ENCODE measurements around the gene LRRC8B. TPM values are rescaled to one million over a fixed set of nuclear protein-coding genes. Genes with fewer than 3 reads are reported as not detected.
A peak's percentile ranks its signal among the peaks of the same experiment; 100 is the strongest.

Gene LRRC8B
- total RNA-seq, 1 donor from 2014 or later, result 48.2 TPM

DNA sequence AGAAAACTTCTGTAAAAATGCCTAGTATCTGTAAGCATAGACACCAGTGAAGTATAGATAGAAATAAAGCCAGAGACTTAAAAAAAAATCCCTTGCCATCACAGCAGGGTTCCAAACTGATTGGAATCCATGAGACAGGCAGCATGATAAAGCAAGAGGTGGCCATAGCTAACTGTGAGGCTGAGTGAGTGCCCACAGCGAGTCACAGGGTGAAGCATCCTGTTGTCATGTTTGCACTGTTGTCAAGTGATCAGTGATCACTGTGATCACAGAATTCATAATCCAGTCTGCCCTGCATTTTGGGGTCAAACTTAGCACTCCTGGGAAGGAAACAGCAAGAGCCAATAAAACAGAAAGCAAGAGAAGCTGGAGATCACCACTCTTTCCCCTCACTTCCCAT, 33.3 kb downstream of the LRRC8B start:
- Mint-ChIP-seq H3K9me3 (peaks cover 25% of the 10 kb centered on the region), H3K27ac (peak overlapping the region; percentile 78), H3K27me3 (ENCODE audit: low read depth) (no peaks in the 10 kb centered on the region), H3K4me3 (ENCODE audit: low read depth) (no peak overlapping the region), H3K36me3 (ENCODE audit: low read depth) (peaks cover 83% of the 10 kb centered on the region), H3K4me1 (ENCODE audit: low read depth) (peaks cover 42% of the 10 kb centered on the region)
- intact Hi-C loops (cut with micrococcal nuclease), result loop anchor here (5.0 kb wide), 1 partner anchor 36 kb away; the partner anchor contains the start of gene LRRC8B
- no peak for DNase-seq (ENCODE audit: low spot score)

DNA sequence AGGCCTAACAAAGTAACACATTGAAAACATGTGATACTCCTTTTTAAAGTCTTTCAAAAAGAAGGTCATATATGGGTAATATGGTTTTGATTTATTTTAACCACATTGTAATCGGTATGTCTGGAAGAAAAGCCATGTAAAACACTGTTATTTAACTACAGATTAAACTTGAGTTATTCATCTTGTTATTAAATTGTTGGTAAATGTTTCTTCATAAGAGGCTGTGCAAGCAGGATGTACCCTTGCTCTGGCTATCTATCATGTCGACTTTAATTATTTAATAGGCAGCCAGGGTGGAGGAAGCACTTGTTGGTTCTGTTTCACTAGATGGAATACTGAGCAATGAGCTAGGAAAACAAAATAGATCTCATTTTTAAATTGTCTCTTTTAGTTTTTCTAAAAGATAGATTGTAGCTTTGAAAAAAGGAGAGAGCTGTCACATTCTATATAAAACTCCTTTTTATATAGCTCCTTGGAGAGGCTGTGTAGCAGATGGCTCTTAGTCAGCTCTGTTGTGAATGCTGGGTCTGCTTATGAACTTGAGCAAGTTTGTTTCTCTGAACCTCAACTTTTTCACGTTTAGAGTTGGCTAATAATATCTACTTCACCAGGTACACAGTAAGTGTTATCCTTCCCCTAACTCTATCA, 39.5 kb downstream of the LRRC8B start:
- no peak overlapping the region for H3K4me3 Mint-ChIP-seq (ENCODE audit: low read depth)
- peaks cover 25% of the 10 kb centered on the region for H3K4me1 Mint-ChIP-seq (ENCODE audit: low read depth)
- no peak for DNase-seq (ENCODE audit: low spot score)
- H3K27ac Mint-ChIP-seq, result no peak overlapping the region
- intact Hi-C loops (cut with micrococcal nuclease), result no loop called here
- peaks cover 11% of the 10 kb centered on the region for H3K9me3 Mint-ChIP-seq
- H3K27me3 Mint-ChIP-seq (ENCODE audit: low read depth), result no peaks in the 10 kb centered on the region
- peaks cover 71% of the 10 kb centered on the region for H3K36me3 Mint-ChIP-seq (ENCODE audit: low read depth)

DNA sequence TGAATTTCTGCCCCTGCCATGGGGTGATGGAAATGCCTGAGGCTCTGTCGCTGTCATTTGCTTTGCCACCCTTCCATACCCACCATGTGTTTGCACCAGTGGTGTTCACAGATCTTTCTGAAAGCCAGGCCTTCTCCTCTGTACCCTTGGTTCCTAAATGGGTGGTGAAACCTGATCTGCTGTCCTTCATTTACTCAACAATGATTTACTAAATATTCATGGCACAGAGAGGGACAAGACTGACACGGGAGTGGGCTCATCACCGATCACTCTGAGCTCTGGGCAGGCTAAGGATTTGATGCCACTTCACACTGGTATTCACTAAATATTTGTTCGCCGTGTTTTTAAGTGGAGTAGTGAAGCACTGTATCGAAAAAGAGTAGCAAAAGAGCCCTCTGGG, 40.9 kb downstream of the LRRC8B start:
- H3K4me3 Mint-ChIP-seq (ENCODE audit: low read depth), result no peak overlapping the region
- H3K9me3 Mint-ChIP-seq, result peaks cover 14% of the 10 kb centered on the region
- peaks cover 75% of the 10 kb centered on the region for H3K36me3 Mint-ChIP-seq (ENCODE audit: low read depth)
- DNase-seq (ENCODE audit: low spot score), result no peak
- intact Hi-C loops (cut with micrococcal nuclease), result no loop called here
- H3K27ac Mint-ChIP-seq, result peak overlapping the region; percentile 20
- no peaks in the 10 kb centered on the region for H3K27me3 Mint-ChIP-seq (ENCODE audit: low read depth)
- peaks cover 25% of the 10 kb centered on the region for H3K4me1 Mint-ChIP-seq (ENCODE audit: low read depth)

DNA sequence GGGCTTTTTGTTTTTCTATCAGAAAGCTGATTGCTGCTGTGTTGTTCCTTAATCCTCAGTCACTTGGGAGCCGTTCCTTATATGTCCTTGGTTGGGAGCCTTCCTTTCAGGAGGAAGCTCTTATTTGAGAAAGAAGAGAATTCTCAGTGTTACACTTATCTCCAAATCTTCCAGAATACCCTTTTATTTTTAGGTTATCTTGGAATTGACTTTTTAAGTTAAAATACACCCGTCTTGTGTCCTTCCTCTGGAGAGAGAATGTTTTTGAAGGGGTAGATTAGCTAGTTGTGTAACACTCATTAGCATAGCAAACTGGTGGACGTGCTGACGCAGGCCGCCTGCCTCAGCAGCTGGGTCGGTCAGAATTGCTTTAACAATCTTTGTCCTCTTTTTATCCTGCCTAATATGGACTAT, 42.1 kb downstream of the LRRC8B start:
- Mint-ChIP-seq H3K27me3 (ENCODE audit: low read depth) (no peaks in the 10 kb centered on the region), H3K4me3 (ENCODE audit: low read depth) (no peak overlapping the region), H3K27ac (no peak overlapping the region), H3K4me1 (ENCODE audit: low read depth) (peaks cover 32% of the 10 kb centered on the region), H3K36me3 (ENCODE audit: low read depth) (peaks cover 85% of the 10 kb centered on the region), H3K9me3 (peaks cover 21% of the 10 kb centered on the region)
- no peak for DNase-seq (ENCODE audit: low spot score)
- intact Hi-C loops (cut with micrococcal nuclease), result no loop called here

DNA sequence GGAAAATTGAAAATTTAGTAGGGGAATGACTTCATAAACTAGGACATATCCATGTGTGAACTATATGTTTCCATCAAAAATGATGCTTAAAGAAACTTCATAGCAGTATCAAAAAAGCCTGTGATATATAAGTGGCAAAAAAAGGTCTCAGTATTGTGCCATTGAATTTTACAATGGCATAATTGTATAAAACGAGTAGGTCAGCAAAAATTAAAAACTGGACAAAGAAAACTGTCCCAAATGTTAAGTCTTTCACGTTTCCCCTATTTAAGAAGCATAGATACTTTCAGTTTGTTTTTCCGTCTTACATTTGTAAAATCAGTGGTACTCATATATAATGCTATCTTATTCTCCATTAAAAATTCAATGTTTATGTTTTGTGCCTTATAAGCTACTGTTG, 43.2 kb downstream of the LRRC8B start:
- no peaks in the 10 kb centered on the region for H3K27me3 Mint-ChIP-seq (ENCODE audit: low read depth)
- no peak for DNase-seq (ENCODE audit: low spot score)
- H3K36me3 Mint-ChIP-seq (ENCODE audit: low read depth), result peaks cover 84% of the 10 kb centered on the region
- peaks cover 36% of the 10 kb centered on the region for H3K4me1 Mint-ChIP-seq (ENCODE audit: low read depth)
- peaks cover 19% of the 10 kb centered on the region for H3K9me3 Mint-ChIP-seq
- H3K4me3 Mint-ChIP-seq (ENCODE audit: low read depth), result no peak overlapping the region
- intact Hi-C loops (cut with micrococcal nuclease), result no loop called here
- no peak overlapping the region for H3K27ac Mint-ChIP-seq

DNA sequence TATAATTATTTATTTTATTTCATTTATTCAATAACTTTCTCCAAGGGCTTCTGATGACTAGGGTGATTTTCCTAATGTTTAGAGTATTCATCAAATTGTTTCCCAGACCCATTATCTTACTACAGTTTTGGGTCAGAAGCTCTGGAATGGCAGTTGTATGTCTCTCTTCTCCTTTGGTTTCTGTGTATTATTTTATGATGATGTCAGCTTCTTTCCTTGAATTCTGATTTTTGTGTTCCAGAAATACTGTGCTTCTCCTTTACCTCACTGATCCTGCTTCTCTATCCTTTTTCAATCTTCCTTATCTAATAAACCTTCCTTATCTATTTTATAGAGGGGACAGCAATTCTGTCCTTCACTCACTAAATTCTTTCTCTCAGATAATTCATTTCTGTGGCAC, 48.8 kb downstream of the LRRC8B start:
- Mint-ChIP-seq H3K36me3 (ENCODE audit: low read depth) (peaks cover 84% of the 10 kb centered on the region), H3K4me3 (ENCODE audit: low read depth) (no peak overlapping the region), H3K9me3 (peaks cover 19% of the 10 kb centered on the region), H3K27ac (no peak overlapping the region), H3K4me1 (ENCODE audit: low read depth) (peaks cover 19% of the 10 kb centered on the region), H3K27me3 (ENCODE audit: low read depth) (no peaks in the 10 kb centered on the region)
- intact Hi-C loops (cut with micrococcal nuclease), result no loop called here
- DNase-seq (ENCODE audit: low spot score), result no peak

DNA sequence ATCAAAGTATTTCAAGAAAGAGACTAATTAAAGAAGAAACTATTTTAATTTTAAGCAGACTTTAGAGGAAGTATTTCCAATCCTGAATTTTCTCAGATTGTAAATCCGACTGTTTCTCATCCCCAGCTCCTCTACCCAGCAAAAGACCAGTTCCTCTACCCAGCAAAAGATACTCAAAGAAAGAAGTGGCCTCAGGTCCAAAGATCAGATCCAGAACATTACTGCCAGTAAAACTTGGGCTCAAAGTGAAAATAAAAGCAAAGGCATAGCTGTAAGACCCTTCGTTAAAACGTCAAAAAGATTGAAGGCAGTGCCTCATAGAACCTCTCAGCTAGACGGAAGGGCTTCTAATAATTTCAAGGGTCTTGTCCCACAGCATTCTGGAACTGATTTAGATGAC, 50.0 kb downstream of the LRRC8B start:
- H3K4me3 Mint-ChIP-seq (ENCODE audit: low read depth), result no peak overlapping the region
- no peaks in the 10 kb centered on the region for H3K27me3 Mint-ChIP-seq (ENCODE audit: low read depth)
- peaks cover 24% of the 10 kb centered on the region for H3K4me1 Mint-ChIP-seq (ENCODE audit: low read depth)
- intact Hi-C loops (cut with micrococcal nuclease), result no loop called here
- DNase-seq (ENCODE audit: low spot score), result no peak
- peaks cover 17% of the 10 kb centered on the region for H3K9me3 Mint-ChIP-seq
- peaks cover 78% of the 10 kb centered on the region for H3K36me3 Mint-ChIP-seq (ENCODE audit: low read depth)
- no peak overlapping the region for H3K27ac Mint-ChIP-seq

DNA sequence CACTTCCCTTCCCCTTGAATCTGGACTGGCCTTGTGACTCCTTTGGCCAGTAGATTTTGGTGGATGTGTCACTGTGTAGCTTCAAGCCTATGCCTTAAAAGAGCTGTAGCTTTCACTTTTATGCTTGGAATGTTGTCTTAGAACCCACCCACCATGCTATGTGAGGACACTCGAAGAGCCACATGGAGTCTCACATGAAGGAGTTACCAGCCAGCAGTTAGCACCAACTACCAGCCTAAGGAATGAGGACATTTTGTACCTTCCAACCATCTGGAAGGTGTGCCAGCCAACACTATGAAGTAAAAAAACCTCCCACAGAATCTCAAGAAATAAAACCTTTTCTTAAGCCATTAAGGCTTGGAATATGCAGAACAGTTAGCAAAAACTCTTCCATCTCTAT, 50.6 kb downstream of the LRRC8B start:
- Mint-ChIP-seq H3K4me3 (ENCODE audit: low read depth) (no peak overlapping the region), H3K36me3 (ENCODE audit: low read depth) (peaks cover 78% of the 10 kb centered on the region), H3K27ac (peak overlapping the region; percentile 28), H3K27me3 (ENCODE audit: low read depth) (no peaks in the 10 kb centered on the region), H3K4me1 (ENCODE audit: low read depth) (peaks cover 28% of the 10 kb centered on the region), H3K9me3 (peaks cover 13% of the 10 kb centered on the region)
- intact Hi-C loops (cut with micrococcal nuclease), result no loop called here
- DNase-seq (ENCODE audit: low spot score), result no peak

DNA sequence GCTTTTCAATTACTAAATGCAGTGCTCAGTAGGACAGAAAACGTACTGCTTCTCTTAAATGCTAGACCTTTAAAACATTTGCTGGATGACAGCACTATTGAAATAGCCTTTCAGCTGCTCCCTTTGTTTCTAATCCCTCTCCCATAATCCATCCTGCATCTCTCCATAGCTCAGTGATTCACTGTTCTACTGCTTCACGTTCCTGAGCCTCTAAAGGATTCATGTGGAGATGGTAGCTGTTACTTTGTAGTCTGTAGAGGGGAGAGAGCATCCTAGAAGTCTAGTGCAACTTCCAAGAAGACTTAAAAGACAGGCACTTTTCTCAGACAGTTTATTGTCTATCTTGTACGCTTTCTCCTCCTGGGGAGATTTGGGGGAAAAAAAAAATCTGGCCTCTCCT, 51.4 kb downstream of the LRRC8B start:
- Mint-ChIP-seq H3K4me3 (ENCODE audit: low read depth) (no peak overlapping the region), H3K36me3 (ENCODE audit: low read depth) (peaks cover 78% of the 10 kb centered on the region), H3K4me1 (ENCODE audit: low read depth) (peaks cover 33% of the 10 kb centered on the region), H3K27ac (no peak overlapping the region), H3K9me3 (peaks cover 5% of the 10 kb centered on the region), H3K27me3 (ENCODE audit: low read depth) (no peaks in the 10 kb centered on the region)
- no peak for DNase-seq (ENCODE audit: low spot score)
- intact Hi-C loops (cut with micrococcal nuclease), result no loop called here

DNA sequence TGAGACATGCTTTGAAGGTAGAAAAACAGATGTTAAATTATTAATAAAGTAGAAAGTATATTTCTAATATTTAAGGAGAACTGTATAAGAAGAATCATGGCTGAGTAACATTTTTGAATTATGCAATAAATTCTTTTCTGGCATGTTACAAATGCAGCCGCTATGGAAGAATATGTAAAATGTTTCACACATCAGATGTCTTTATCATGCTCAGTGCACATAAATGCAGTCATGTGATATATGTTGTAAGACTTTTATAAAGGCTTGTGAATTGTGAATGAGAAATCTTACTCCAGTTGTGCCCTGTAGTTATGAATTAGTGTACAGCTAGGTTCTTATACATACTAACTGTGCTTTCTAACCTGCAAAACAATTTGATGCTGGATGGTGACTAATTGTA, 53.5 kb downstream of the LRRC8B start:
- peaks cover 29% of the 10 kb centered on the region for H3K4me1 Mint-ChIP-seq (ENCODE audit: low read depth)

DNA sequence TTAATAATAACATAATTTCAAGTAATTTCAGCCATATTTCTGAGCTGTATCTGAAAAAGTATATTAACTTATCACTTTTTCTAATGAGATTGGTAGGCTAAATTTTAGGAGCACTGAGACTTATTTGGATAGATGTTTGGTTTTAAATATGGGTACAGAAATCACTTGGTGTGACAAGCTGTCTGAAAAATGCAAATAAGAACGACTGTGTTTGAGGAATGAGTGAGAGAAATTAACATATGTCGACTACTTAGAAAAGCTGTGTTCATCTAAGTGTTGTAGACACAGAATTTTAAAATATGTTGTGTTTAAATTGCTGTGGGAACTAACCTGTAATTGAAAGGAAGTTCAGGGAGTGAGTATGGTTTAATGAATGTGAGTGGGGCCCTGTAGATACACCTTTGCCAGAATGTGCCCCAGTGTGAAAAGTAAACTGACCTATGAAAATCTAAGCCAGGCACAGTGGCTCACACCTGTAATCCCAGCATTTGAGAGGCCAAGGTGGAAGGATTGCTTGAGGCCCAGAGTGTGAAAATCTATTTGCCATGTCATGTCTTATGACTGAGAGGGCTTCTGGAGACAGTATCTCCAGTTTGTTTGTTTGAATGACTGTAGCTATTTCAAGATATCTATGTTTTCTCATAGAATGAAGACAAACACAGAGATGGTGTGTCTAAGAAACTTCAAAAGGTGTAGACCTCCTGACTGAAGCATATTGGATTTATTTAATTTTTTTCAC, 54.5 kb downstream of the LRRC8B start:
- peaks cover 84% of the 10 kb centered on the region for H3K36me3 Mint-ChIP-seq (ENCODE audit: low read depth)
- intact Hi-C loops (cut with micrococcal nuclease), result no loop called here
- peaks cover 32% of the 10 kb centered on the region for H3K4me1 Mint-ChIP-seq (ENCODE audit: low read depth)
- H3K9me3 Mint-ChIP-seq, result no peaks in the 10 kb centered on the region
- no peak for DNase-seq (ENCODE audit: low spot score)
- no peaks in the 10 kb centered on the region for H3K27me3 Mint-ChIP-seq (ENCODE audit: low read depth)
- no peak overlapping the region for H3K4me3 Mint-ChIP-seq (ENCODE audit: low read depth)
- H3K27ac Mint-ChIP-seq, result peak overlapping the region; percentile 47

More for the DNA sequence above, 53.5 kb downstream of the LRRC8B start:
- Mint-ChIP-seq H3K27me3 (ENCODE audit: low read depth) (no peaks in the 10 kb centered on the region), H3K9me3 (no peaks in the 10 kb centered on the region), H3K36me3 (ENCODE audit: low read depth) (peaks cover 83% of the 10 kb centered on the region), H3K4me3 (ENCODE audit: low read depth) (no peak overlapping the region), H3K27ac (no peak overlapping the region)
- intact Hi-C loops (cut with micrococcal nuclease), result no loop called here
- no peak for DNase-seq (ENCODE audit: low spot score)

DNA sequence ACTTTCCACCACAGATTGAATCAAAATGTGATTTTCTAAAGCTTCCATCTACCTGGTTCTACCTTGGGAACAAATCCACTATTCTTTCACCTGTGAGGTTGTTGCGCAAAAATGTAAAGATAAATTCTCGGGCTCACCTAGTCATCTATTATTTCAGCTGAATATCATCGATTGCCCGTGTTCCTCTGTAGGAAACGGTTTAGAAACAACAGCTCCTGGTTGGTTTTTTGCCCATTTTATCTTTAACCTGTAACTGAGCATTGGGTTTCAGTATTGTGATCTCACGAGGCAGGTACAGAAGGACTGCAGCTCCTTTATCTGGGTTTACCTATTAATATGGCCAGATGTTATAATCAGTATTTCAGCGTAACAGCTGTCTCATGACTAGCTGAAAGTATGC, 55.4 kb downstream of the LRRC8B start:
- peaks cover 37% of the 10 kb centered on the region for H3K4me1 Mint-ChIP-seq (ENCODE audit: low read depth)
- intact Hi-C loops (cut with micrococcal nuclease), result no loop called here

DNA sequence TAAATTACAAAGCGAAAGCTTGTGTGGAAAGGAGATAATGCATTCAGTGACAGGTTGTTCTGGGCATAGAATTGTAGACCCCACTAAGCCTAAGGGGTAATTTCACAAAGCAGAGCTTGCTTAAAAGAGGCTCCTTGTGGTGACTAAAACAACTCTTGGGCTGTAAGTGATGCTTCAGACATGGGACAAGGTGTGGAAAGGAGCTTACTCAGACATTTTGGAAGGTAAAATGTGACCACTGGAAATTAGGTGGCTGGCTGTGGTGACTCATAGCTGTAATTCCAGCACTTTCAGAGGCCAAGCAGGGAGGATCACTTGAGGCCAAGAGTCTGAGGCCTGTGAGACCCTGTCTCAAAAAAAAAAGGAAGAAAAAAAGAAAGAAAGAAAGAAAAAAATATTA, 57.2 kb downstream of the LRRC8B start:
- H3K36me3 Mint-ChIP-seq (ENCODE audit: low read depth), result peaks cover 82% of the 10 kb centered on the region
- H3K4me1 Mint-ChIP-seq (ENCODE audit: low read depth), result peaks cover 42% of the 10 kb centered on the region
- DNase-seq (ENCODE audit: low spot score), result no peak
- H3K27ac Mint-ChIP-seq, result peak overlapping the region; percentile 17
- H3K27me3 Mint-ChIP-seq (ENCODE audit: low read depth), result no peaks in the 10 kb centered on the region
- H3K4me3 Mint-ChIP-seq (ENCODE audit: low read depth), result no peak overlapping the region
- no peaks in the 10 kb centered on the region for H3K9me3 Mint-ChIP-seq
- intact Hi-C loops (cut with micrococcal nuclease), result no loop called here

More for the DNA sequence above, 55.4 kb downstream of the LRRC8B start:
- H3K27me3 Mint-ChIP-seq (ENCODE audit: low read depth), result no peaks in the 10 kb centered on the region
- H3K36me3 Mint-ChIP-seq (ENCODE audit: low read depth), result peaks cover 84% of the 10 kb centered on the region
- no peak overlapping the region for H3K4me3 Mint-ChIP-seq (ENCODE audit: low read depth)
- no peaks in the 10 kb centered on the region for H3K9me3 Mint-ChIP-seq
- H3K27ac Mint-ChIP-seq, result no peak overlapping the region
- DNase-seq (ENCODE audit: low spot score), result no peak

Measured in activated T-helper 2 cell treated with anti-CD3 and anti-CD28 coated beads, Interferon-gamma antibody, Interleukin-2, Interleukin-4, amounts not matched to agents 10 μg/mL and 5 μg/mL and 100 μg/mL, durations not matched to agents 14 hours and 24 hours and 36 hours (primary cell).